K562 (cell line): ENCODE results near the gene DCAF6. TPM values are rescaled to one million over a fixed set of nuclear protein-coding genes. Genes with fewer than 3 reads are reported as not detected.

Experiments
- AFF1 ChIP-seq, 2 experiments: fragments of 450-650 bp; IDR thresholded peaks; 2 replicates each; pipeline ENCODE4 v1.6.1; 2018; ENCODE audit warnings: mild to moderate bottlenecking in 2 of 2, low read depth in 1 of 2; ENCODE audit not compliant: partially characterized antibody in 2 of 2
- C11orf30 ChIP-seq: fragments of 450-650 bp; IDR thresholded peaks from 2 replicates; pipeline ENCODE4 v1.6.1; 2016; ENCODE audit warnings: low read depth, mild to moderate bottlenecking
- HLTF ChIP-seq: fragments of 450-650 bp; IDR thresholded peaks from 2 replicates; pipeline ENCODE4 v1.6.1; 2016
- MEIS2 ChIP-seq: fragments of 450-650 bp; IDR thresholded peaks from 2 replicates; pipeline ENCODE4 v1.6.1; 2014; ENCODE audit warnings: mild to moderate bottlenecking; ENCODE audit not compliant: partially characterized antibody
- MLLT1 ChIP-seq, 2 experiments: fragments of 450-650 bp; IDR thresholded peaks; 2 replicates each; pipeline ENCODE4 v1.6.1; 2016
- MTA1 ChIP-seq: fragments of 450-650 bp; IDR thresholded peaks from 2 replicates; pipeline ENCODE4 v1.6.1; 2017; ENCODE audit warnings: borderline replicate concordance
- NCOR1 ChIP-seq: fragments of 450-650 bp; IDR thresholded peaks from 2 replicates; pipeline ENCODE4 v1.6.1; 2016; ENCODE audit warnings: mild to moderate bottlenecking, moderate library complexity
- PHF20 ChIP-seq: fragments of 450-650 bp; IDR thresholded peaks from 2 replicates; pipeline ENCODE4 v1.6.1; 2018; ENCODE audit not compliant: partially characterized antibody
- SP1 ChIP-seq: sonication (generic); formaldehyde crosslinking; IDR thresholded peaks from 2 replicates; pipeline ENCODE4 v1.8.1; 2022; ENCODE audit warnings: mild to moderate bottlenecking, missing genetic modification reagents
- TBP ChIP-seq: optimal IDR thresholded peaks from 2 replicates; pipeline ENCODE3; 2011; ENCODE audit warnings: low read depth, low read length, improper control_type of control experiment
- TOE1 ChIP-seq, 2 experiments: fragments of 450-650 bp in 1 of 2; sonication (generic) in 1 of 2; formaldehyde crosslinking in 1 of 2; IDR thresholded peaks; 2 replicates each; pipeline versions ENCODE4 v1.7.1 to v1.8.0; 2016 to 2022; ENCODE audit warnings: borderline replicate concordance in 2 of 2, mild to moderate bottlenecking in 2 of 2, antibody characterized with exemption in 1 of 2, inconsistent platforms in 1 of 2, low read depth in 1 of 2, missing genetic modification reagents in 1 of 2, moderate library complexity in 1 of 2
- ZNF707 ChIP-seq: fragments of 250-450 bp; sonication (Bioruptor Pico); conservative IDR thresholded peaks from 2 replicates; pipeline ENCODE4 v1.8.0; 2022; ENCODE audit warnings: inconsistent platforms, mild to moderate bottlenecking, moderate library complexity
- ZNF717 ChIP-seq: fragments of 250-450 bp; sonication (Bioruptor Pico); IDR thresholded peaks from 2 replicates; pipeline ENCODE4 v1.5.0; 2021
- polyA plus RNA-seq, 8 experiments: library from polyadenylated mRNA; depleted of rRNA in 4 of 8; stranded (reverse) in 5 of 8; unstranded in 3 of 8; fragments of >200 nt; fragmentation: Nextera tagmentation in 2 of 8; fragmentation: Illumina TruSeq in 1 of 8; extraction: Ambion mirVana in 2 of 8; extraction: Trizol in 1 of 8; gene quantifications; 2 replicates each; pipeline versions ENCODE4 v1.2.1 to v1.2.3, GENCODE V29; 2011 to 2014; ENCODE audit warnings: inconsistent platforms in 1 of 8, missing spikeins in 1 of 8
- total RNA-seq, 7 experiments: library from RNA; depleted of rRNA in 6 of 7; stranded (reverse); fragments of >200 nt in 6 of 7; fragmentation: Illumina TruSeq in 2 of 7; extraction: Trizol in 2 of 7; gene quantifications; 2 replicates each; pipeline versions ENCODE4 v1.2.1 to v1.2.3, GENCODE V29; 2011 to 2021; ENCODE audit warnings: low replicate concordance in 1 of 7
- TF ChIP-seq, protein P1 (sequence below): fragments of 250-450 bp; sonication (Bioruptor Pico); IDR thresholded peaks from 2 replicates; pipeline ENCODE4 v1.8.0; 2021; ENCODE audit warnings: moderate library complexity, mild to moderate bottlenecking, inconsistent platforms
- TF ChIP-seq, protein P2 (sequence below): sonication (generic); formaldehyde crosslinking; IDR thresholded peaks from 2 replicates; pipeline ENCODE4 v1.8.0; 2023; ENCODE audit warnings: mild to moderate bottlenecking, missing genetic modification reagents

The DCAF6 gene
- total and polyA plus RNA-seq, 9 of the 15 experiments (the other 6 are each of a cell fraction or from before 2014, with no cell fraction given): 19.1 to 102 (median 46.3) TPM

DNA sequence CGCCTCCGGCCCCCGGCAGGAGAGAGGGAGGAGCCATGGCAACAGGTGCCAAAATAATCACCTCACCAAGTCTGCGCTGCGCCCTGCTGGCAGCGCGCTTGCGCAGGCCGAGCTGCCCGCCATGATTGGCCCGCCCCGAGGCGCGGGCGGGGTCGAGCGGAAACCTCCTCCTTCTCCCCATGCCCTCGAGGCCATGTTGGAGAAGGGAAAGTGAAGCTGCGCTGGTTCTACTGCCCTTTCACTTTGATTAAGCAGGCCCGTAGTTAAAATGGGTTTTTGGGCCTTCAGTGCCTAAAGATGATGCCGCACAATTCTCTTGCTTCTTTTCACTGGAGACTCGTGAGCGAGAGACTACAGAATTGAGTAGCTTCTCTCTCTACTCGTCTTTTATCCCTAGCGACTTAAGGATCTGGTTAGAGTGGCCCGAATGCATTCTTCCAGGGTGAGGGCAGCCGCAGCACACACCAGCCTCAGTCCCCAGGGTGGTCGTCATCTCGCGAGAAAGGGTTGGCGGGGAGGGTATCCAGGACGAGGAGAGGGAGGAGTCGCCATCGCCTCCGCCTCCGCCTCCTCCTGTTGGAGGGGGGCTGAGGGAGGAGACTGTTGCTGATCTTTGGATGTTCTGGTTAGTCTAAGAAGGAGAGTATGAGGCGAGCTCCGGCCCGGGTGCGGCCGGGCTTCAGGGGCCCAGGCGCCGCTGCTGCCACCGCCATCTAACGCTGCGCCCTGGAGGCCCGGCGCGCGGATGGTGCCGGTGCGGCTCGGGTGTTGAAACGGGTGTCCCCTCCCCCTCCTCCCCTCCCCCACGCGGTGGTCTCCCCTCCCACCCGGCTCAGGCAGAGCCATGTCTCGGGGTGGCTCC lies at the start of gene DCAF6 (continued):
- TF ChIP-seq, protein P1, sequence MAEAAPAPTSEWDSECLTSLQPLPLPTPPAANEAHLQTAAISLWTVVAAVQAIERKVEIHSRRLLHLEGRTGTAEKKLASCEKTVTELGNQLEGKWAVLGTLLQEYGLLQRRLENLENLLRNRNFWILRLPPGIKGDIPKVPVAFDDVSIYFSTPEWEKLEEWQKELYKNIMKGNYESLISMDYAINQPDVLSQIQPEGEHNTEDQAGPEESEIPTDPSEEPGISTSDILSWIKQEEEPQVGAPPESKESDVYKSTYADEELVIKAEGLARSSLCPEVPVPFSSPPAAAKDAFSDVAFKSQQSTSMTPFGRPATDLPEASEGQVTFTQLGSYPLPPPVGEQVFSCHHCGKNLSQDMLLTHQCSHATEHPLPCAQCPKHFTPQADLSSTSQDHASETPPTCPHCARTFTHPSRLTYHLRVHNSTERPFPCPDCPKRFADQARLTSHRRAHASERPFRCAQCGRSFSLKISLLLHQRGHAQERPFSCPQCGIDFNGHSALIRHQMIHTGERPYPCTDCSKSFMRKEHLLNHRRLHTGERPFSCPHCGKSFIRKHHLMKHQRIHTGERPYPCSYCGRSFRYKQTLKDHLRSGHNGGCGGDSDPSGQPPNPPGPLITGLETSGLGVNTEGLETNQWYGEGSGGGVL: no peak
- TF ChIP-seq SP1 (CRISPR knock-in tag) (peak; percentile 92), TOE1 (IDR thresholded peaks at IDR 0.05; ENCODE audit: borderline replicate concordance) (peak; percentile 55), TOE1 (CRISPR knock-in tag; IDR thresholded peaks at IDR 0.05; ENCODE audit: borderline replicate concordance, low read depth) (no peak), MTA1 (peak; percentile 23; the same call in 1 of the 2 replicates), ZNF717 (no peak), HLTF (0 out of 2 replicates have a peak, but pooled peaks have one; percentile 19), AFF1 (IDR thresholded peaks at IDR 0.05; ENCODE audit: low read depth in 1 of 2, partially characterized antibody in 2 of 2) (peak; percentile 42 to 80), ZNF707 (no peak), C11orf30 (peak; percentile 54; the same call in 1 of the 2 replicates), NCOR1 (peak; percentile 45; the same call in 1 of the 2 replicates), MLLT1 (IDR thresholded peaks at IDR 0.05) (peak in 1 of 2 experiments; percentile 67; a peak in 2 of 4 replicates), PHF20 (no peak), MEIS2 (peak; percentile 94), TBP (peak; percentile 95)
- TF ChIP-seq, protein P2, sequence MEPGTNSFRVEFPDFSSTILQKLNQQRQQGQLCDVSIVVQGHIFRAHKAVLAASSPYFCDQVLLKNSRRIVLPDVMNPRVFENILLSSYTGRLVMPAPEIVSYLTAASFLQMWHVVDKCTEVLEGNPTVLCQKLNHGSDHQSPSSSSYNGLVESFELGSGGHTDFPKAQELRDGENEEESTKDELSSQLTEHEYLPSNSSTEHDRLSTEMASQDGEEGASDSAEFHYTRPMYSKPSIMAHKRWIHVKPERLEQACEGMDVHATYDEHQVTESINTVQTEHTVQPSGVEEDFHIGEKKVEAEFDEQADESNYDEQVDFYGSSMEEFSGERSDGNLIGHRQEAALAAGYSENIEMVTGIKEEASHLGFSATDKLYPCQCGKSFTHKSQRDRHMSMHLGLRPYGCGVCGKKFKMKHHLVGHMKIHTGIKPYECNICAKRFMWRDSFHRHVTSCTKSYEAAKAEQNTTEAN (CRISPR knock-in tag): no peak
